HL-60 (cell line): Measurements from ENCODE around the gene BLOC1S4.

Source experiments
- DNase-seq, 2 experiments: peaks; one replicate each; pipeline ENCODE4 v3.0.0-alpha.2; 2010 to 2020; ENCODE audit warnings: low read depth in 1 of 2, low spot score in 1 of 2
- H3K27ac ChIP-seq: fragments of 250-450 bp; sonication (Bioruptor Pico); replicated peaks from 2 replicates; pipeline ENCODE4 v1.5.1; 2020; ENCODE audit warnings: mild to moderate bottlenecking, moderate library complexity
- H3K27me3 ChIP-seq: fragments of 250-450 bp; sonication (Bioruptor Pico); 2 replicates; pipeline ENCODE4 v1.5.1; 2021; ENCODE audit warnings: mild to moderate bottlenecking, moderate library complexity; ENCODE audit not compliant: insufficient read depth, poor library complexity, severe bottlenecking
- H3K4me3 ChIP-seq: replicated peaks from 2 replicates; pipeline ENCODE4 v1.5.1; 2011; ENCODE audit warnings: mild to moderate bottlenecking, control low read depth, low read length; ENCODE audit not compliant: insufficient read depth
- CTCF ChIP-seq: IDR thresholded peaks from one replicate; pipeline ENCODE4 v1.5.1; 2011; ENCODE audit warnings: low read length, control low read depth, inconsistent platforms; ENCODE audit not compliant: insufficient read depth
- GABPA ChIP-seq: IDR thresholded peaks from 2 replicates; pipeline ENCODE4 v1.6.1; 2012; ENCODE audit warnings: low read depth
- POLR2AphosphoS5 ChIP-seq: IDR thresholded peaks from 2 replicates; pipeline ENCODE4 v1.6.1; 2012; ENCODE audit warnings: low read depth
- SPI1 ChIP-seq: IDR thresholded peaks from 2 replicates; pipeline ENCODE4 v1.6.1; 2012; ENCODE audit warnings: low read depth, mild to moderate bottlenecking, borderline replicate concordance
- TF ChIP-seq, protein P1 (sequence below): IDR thresholded peaks from 2 replicates; pipeline ENCODE4 v1.6.1; 2012; ENCODE audit warnings: low read depth; ENCODE audit not compliant: insufficient replicate concordance

The BLOC1S4 gene

GRCh38 chr4:6749340-6750171 is 33.6 kb downstream of the BLOC1S4 start:
- no peak for DNase-seq
- Histone ChIP-seq H3K27me3 (no peaks in the 10 kb centered on the region), H3K4me3 (no peak overlapping the region), H3K27ac (no peak overlapping the region)
- TF ChIP-seq, protein P1, sequence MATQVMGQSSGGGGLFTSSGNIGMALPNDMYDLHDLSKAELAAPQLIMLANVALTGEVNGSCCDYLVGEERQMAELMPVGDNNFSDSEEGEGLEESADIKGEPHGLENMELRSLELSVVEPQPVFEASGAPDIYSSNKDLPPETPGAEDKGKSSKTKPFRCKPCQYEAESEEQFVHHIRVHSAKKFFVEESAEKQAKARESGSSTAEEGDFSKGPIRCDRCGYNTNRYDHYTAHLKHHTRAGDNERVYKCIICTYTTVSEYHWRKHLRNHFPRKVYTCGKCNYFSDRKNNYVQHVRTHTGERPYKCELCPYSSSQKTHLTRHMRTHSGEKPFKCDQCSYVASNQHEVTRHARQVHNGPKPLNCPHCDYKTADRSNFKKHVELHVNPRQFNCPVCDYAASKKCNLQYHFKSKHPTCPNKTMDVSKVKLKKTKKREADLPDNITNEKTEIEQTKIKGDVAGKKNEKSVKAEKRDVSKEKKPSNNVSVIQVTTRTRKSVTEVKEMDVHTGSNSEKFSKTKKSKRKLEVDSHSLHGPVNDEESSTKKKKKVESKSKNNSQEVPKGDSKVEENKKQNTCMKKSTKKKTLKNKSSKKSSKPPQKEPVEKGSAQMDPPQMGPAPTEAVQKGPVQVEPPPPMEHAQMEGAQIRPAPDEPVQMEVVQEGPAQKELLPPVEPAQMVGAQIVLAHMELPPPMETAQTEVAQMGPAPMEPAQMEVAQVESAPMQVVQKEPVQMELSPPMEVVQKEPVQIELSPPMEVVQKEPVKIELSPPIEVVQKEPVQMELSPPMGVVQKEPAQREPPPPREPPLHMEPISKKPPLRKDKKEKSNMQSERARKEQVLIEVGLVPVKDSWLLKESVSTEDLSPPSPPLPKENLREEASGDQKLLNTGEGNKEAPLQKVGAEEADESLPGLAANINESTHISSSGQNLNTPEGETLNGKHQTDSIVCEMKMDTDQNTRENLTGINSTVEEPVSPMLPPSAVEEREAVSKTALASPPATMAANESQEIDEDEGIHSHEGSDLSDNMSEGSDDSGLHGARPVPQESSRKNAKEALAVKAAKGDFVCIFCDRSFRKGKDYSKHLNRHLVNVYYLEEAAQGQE = no peak
- TF ChIP-seq POLR2AphosphoS5 (no peak), CTCF (no peak), GABPA (no peak), SPI1 (no peak)

DNA sequence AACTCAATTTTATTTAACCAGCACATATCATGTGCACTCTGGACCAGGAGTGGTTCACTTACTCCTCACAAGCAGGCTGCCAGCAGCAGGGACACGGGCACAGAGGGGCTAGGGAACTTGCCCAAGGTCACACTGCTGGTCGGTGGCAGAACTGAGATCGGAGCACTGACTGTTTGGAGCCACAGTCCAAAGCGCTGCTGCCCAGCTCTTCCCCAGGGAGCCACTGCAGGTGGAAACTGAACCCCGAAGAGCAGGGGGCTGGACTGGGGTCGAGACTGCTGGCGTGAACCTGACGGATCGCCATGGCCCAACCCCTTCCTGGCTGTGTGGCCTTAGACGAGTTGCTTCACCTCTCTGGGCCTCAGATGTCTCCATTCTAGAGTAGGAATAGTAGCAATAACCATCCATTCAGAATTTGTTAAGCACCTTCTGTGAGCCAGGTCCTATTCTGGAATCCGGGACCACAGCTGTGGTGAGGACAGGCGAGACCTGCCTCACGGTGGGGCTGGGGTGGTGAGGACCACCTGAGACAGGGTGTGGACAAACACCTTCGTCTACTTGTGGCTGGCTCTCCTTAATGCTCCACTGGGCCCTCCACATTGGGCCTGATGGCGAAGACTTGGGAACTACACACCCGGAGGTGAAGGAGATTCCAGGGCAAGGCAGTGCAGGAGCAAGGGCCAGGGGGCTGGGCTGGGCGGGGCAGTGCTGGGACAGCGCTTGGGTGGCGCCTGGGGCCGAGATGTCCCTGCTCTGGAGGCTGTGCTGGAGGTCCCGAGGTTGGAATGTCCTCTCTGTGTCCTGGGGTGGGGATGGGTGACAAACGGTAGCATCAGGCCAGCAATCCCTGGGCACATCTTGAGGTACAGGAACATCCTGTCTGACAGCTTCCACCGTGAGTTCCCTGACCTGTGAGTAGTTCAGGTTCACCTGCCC is 34.6 kb downstream of the BLOC1S4 start:
- no peak for TF ChIP-seq CTCF
- no peak for TF ChIP-seq POLR2AphosphoS5
- no peak for TF ChIP-seq SPI1
- TF ChIP-seq, protein P1 = no peak
- TF ChIP-seq GABPA = no peak
- no peaks in the 10 kb centered on the region for H3K27me3 ChIP-seq

GRCh38 chr4:6751611-6752485 is 35.9 kb downstream of the BLOC1S4 start:
- DNase-seq = no peak
- Histone ChIP-seq H3K4me3 (no peak overlapping the region), H3K27ac (no peak overlapping the region), H3K27me3 (no peaks in the 10 kb centered on the region)
- TF ChIP-seq POLR2AphosphoS5 (no peak), GABPA (no peak), SPI1 (no peak), CTCF (no peak)
- TF ChIP-seq, protein P1 = no peak

More for the DNA sequence above, 34.6 kb downstream of the BLOC1S4 start:
- no peak overlapping the region for H3K4me3 ChIP-seq
- H3K27ac ChIP-seq = no peak overlapping the region
- DNase-seq = no peak
